ENCODE measurements around the gene TMEM191B. TPM values are rescaled to one million over a fixed set of nuclear protein-coding genes. Genes with fewer than 3 reads are reported as not detected.
"Not testable (repeated sequence)": the region's sequence is repeated elsewhere in the genome, so short reads cannot be mapped to it uniquely, and the experiment has no call there.

Gene TMEM191B
- total RNA-seq, 1 experiment from 2014 or later = 3.7 TPM

DNA sequence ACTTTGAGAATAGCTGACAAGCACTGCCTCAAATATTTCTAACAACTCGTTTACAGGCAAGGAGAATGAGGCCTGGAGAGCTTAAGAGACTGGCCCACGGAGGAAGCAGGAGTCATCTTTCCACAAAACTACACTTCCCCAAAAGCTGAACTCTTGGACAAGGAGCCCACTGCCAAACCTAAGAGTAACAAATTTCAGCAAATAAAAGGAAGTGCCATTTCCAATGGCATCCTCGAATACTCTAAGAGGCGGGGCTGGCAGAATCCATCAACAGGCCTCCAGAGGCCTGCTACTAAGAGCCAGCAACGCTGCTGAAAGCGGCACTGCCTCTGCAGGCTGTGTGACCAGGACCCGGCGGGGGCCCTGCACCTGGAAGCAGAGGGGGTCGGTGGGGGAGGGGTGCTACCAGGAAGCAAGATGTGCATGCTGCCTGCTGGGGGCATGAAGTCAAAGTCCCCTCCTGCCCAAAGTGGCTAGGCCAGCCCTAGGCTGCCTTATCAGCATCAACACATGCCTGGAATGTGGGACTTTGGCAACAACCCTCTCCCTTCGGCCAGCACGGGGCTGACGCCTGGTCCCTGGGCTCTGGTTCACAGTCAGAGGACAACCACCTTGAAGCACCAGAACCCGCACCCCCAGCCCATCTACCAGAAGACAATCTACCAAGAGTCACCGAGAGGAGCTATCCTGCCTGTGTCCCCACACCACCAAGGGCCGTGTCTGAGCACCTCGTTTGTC, 43.1 kb downstream of the TMEM191B start:
- H3K4me1 Mint-ChIP-seq; H3K27ac Mint-ChIP-seq; POLR2A ChIA-PET; H3K27me3 Mint-ChIP-seq (ENCODE audit: low read depth); H3K9me3 Mint-ChIP-seq; H3K4me3 Mint-ChIP-seq; CTCF ChIA-PET; H3K36me3 Mint-ChIP-seq; DNase-seq (ENCODE audit: low spot score): not testable (repeated sequence)
- ATAC-seq = peak; percentile 34

DNA sequence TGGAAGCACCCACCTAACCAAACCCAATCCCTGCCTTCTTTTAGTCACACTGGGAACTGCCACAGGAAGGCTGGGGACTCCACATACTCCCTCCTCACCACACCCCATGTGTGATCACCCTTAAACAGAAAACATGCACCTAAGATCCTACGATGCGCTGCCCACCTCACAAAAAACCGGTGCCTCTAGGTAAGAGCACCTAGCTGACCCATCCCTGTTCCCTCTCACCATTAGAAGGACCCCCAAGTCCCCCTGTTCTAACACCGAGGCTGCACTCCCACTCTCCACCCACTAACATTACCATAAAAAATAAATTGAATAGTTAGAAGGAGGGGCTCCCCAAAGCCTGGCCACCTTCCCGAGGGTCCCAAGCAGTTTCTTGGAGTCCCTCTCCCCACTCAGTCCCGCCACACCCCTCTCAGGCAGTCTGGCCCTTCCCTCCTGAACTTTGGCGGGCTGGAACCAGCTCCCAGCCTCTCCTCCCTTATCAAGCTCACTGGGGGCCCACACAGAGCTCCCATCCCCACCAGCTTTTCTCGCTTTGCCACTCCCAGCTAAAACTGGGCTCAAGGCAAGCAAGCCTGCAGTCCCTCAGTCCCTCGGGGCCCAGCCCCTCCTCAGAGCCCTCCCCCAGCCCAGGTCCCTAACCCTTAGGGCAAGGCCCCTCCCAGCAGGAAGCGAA, 46.0 kb downstream of the TMEM191B start:
- H3K27me3 Mint-ChIP-seq (ENCODE audit: low read depth); H3K4me1 Mint-ChIP-seq; H3K9me3 Mint-ChIP-seq; POLR2A ChIA-PET; H3K4me3 Mint-ChIP-seq; H3K27ac Mint-ChIP-seq; H3K36me3 Mint-ChIP-seq; CTCF ChIA-PET: not testable (repeated sequence)
- peak; percentile 3; the same call in 1 of the 2 replicates for ATAC-seq
- DNase-seq (ENCODE audit: low spot score) = peak; percentile 3

DNA sequence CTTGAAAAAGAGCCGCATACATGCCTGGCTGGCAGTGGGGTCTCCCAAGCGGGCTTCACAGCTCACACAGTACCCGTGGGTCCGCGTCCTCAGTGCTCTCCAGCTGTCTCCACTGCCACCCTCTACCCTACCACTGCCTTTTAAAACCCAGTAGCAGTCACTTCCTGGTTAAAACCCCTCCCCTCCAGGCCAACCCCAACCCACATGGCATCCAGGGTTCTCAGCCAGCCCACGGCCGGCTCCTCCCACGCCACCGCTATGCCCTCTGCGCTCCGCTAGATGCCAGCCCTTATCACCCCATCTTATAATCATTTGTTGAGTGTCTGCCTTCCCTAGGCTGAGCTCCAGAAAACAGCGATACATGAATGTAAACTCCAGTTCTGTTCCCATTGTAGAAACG, 47.0 kb downstream of the TMEM191B start:
- CTCF ChIA-PET; H3K36me3 Mint-ChIP-seq; H3K9me3 Mint-ChIP-seq; H3K4me3 Mint-ChIP-seq; POLR2A ChIA-PET; H3K27ac Mint-ChIP-seq; DNase-seq (ENCODE audit: low spot score); H3K27me3 Mint-ChIP-seq (ENCODE audit: low read depth); H3K4me1 Mint-ChIP-seq: not testable (repeated sequence)
- ATAC-seq = peak; percentile 2; the same call in 1 of the 2 replicates

DNA sequence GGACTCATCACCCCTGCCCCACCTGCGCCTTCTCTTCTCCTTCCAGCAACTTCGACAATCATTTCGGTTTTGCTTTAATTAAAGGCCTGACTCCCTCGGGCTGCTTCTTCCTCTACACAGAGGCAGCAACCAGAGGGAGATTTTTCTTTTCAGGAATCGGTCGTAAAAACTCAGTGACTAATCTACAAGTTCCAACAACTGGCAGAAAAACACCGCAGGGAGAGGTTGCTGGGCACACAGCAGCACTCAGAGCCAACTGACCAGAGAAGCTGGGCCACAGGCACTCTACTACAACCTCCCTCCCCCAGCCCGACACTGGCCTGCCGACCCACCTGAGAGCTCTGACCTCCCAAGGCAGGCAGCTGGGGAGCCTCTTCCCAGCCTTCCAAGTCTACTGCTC, 48.1 kb downstream of the TMEM191B start:
- H3K4me3 Mint-ChIP-seq; POLR2A ChIA-PET; H3K9me3 Mint-ChIP-seq; ATAC-seq; H3K27ac Mint-ChIP-seq; CTCF ChIA-PET; DNase-seq (ENCODE audit: low spot score); H3K27me3 Mint-ChIP-seq (ENCODE audit: low read depth); H3K36me3 Mint-ChIP-seq; H3K4me1 Mint-ChIP-seq: not testable (repeated sequence)

DNA sequence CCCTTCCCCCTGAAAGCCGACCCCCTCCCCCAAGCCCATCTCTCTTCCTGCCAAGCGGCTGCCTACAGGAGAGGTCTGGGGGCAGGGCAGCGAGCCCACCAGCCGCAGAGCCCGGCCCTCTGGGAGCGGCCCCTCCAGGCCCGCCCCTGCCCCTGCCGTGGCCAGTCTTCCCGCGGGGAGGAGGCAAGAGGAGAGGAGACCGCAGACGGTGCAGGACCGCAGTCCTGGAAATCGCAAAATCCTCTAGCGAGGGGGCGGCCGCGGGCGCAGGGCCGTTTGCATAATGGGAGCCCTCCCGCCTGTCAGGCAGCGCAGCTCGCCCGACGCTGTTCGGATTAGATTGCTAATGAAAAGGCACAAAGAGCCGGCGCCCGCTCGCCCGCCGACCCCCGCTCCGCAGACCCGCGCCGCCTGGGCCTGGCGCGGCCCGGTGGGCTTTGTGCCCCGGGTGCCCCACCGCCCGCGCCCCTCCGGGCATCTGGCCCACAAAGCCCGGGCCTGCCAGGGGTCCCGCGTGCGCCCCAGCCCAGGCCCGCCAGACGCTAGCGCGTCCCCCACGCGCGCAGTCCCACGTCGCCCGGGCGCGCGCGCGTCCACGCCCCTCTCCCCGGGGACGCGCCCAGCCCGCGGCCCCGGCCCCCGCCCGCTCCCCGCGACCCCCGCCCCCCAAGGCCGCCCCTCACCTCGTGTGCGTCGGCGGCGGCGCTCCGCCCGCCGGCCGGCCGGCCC, 49.7 kb downstream of the TMEM191B start:
- H3K9me3 Mint-ChIP-seq; DNase-seq (ENCODE audit: low spot score); H3K4me1 Mint-ChIP-seq; H3K36me3 Mint-ChIP-seq; CTCF ChIA-PET; H3K27me3 Mint-ChIP-seq (ENCODE audit: low read depth); POLR2A ChIA-PET; H3K27ac Mint-ChIP-seq: not testable (repeated sequence)
- peak; percentile 27 for ATAC-seq
- peak overlapping the region; percentile 29; the same call in 1 of the 2 replicates for H3K4me3 Mint-ChIP-seq

DNA sequence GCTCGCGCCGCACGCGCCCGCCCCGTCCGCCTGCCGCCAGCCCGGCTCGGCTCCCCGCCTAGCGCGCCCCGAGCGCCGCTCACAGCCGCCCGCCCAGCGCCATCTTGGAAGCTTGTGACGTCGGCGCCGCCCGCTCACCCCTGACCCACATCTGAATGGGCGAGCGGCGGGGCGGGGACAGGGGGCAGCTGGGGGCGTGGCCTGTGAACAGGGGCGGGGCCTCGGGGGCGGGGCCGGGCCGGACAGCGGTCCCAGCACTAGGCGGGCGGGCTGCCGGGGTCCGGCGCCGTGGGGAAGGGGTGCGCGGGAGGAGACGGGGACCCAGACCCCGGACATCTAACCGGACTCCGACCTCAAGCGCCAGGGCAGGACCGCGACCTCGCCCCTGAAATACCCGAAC, 50.2 kb downstream of the TMEM191B start:
- CTCF ChIA-PET; H3K36me3 Mint-ChIP-seq; H3K4me3 Mint-ChIP-seq; H3K27me3 Mint-ChIP-seq (ENCODE audit: low read depth); H3K27ac Mint-ChIP-seq; H3K4me1 Mint-ChIP-seq; POLR2A ChIA-PET; DNase-seq (ENCODE audit: low spot score); H3K9me3 Mint-ChIP-seq: not testable (repeated sequence)
- ATAC-seq = peak; percentile 74

Other genes with a start within 250 kb of the TMEM191B start
- gene GGTLC3, start 9.6 kb upstream of the TMEM191B start, total RNA-seq (2021) = not detected in 3 replicates
- gene RIMBP3, start 84.1 kb downstream of the TMEM191B start, total RNA-seq (2021) = 0.23 to 0.59 TPM (median 0.34 TPM) in 3 replicates